GM12865 (cell line): ENCODE data around the gene ALG1L2.
"Not testable (repeated sequence)": the region's sequence is repeated elsewhere in the genome, so short reads cannot be mapped to it uniquely, and the experiment has no call there.

ENCODE experiments used
- DNase-seq: peaks from one replicate; pipeline ENCODE4 v3.0.0; 2010; ENCODE audit warnings: low read depth
- H3K4me3 ChIP-seq: 2 replicates; pipeline ENCODE4 v1.5.1; 2011; ENCODE audit warnings: mild to moderate bottlenecking, low read depth, low read length, control low read depth
- CTCF ChIP-seq: IDR thresholded peaks from 2 replicates; pipeline ENCODE4 v1.5.1; 2011; ENCODE audit warnings: low read length, control low read depth, low read depth, inconsistent platforms; ENCODE audit not compliant: insufficient read depth; ENCODE audit errors: missing control alignments

ALG1L2 gene

GRCh38 chr3:130073582-130073981, 8.0 kb upstream of the ALG1L2 start:
- no peak for TF ChIP-seq CTCF
- no peak for DNase-seq
- no peak overlapping the region for H3K4me3 ChIP-seq

- TF ChIP-seq CTCF, result no peak
- DNase-seq, result no peak
- H3K4me3 ChIP-seq, result no peak overlapping the region
Measured at GRCh38 chr3:130077636-130078035, 4.0 kb upstream of the ALG1L2 start.

GRCh38 chr3:130083363-130084090, 1.9 kb downstream of the ALG1L2 start:
- DNase-seq, H3K4me3 ChIP-seq: not testable (repeated sequence)

GRCh38 chr3:130084436-130084980, 2.9 kb downstream of the ALG1L2 start:
- no peak overlapping the region for H3K4me3 ChIP-seq
- DNase-seq, result no peak
- TF ChIP-seq CTCF, result no peak

GRCh38 chr3:130085881-130086280, 4.2 kb downstream of the ALG1L2 start:
- no peak for TF ChIP-seq CTCF
- no peak for DNase-seq
- no peak overlapping the region for H3K4me3 ChIP-seq

GRCh38 chr3:130086628-130087027, 5.0 kb downstream of the ALG1L2 start:
- H3K4me3 ChIP-seq, DNase-seq: not testable (repeated sequence)

GRCh38 chr3:130088061-130088460, 6.4 kb downstream of the ALG1L2 start:
- DNase-seq, result no peak
- no peak overlapping the region for H3K4me3 ChIP-seq
- no peak for TF ChIP-seq CTCF

- not testable (repeated sequence) for H3K4me3 ChIP-seq, DNase-seq
Measured at GRCh38 chr3:130090681-130091080, 9.1 kb downstream of the ALG1L2 start.
